Kidney capillary endothelial cell (primary cell): ENCODE results near the gene FGF12.
"Not testable (repeated sequence)": the region's sequence is repeated elsewhere in the genome, so short reads cannot be mapped to it uniquely, and the experiment has no call there.

Experiments used
- DNase-seq: peaks from one replicate; pipeline ENCODE4 v3.0.0-alpha.2; 2018; ENCODE audit warnings: low spot score

Gene FGF12

DNA sequence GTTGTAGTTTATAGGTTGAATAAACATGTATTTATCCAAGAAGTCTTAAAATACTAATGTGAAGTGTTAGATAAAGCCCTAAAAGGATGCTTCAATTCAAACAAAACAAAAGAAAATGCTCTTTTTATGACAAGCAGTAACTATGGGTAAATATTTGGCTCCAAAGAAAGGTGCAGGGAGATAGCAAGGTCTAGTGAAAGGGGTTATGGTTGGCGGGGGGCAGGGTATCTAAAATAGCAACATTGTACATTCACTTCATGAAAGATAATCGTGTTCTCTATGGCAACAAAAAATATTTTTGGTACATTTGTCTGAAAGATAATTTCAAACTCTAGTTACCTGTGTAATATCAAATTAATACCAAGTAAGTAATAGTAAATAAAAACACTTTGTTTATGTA lies 149.5 kb downstream of the FGF12 start:
- no peak for DNase-seq

DNA sequence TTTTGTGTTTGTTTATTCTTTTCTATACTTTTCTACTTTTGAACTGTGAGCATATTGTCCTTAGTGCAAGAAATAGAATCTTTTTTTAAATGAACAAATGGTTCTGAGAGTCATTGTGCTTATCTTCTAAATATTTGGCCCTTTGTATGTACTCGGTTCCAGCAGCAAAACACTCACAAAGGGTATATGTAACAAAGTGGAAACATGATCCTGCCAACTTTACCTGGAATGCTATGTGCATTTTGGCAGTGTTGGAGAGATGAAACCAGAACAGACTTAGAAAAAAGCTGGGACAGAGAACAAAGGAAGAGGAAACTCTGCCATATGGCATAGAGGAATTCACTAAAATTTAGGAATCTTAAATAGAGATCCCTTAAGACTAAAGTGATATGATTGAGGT lies 150.1 kb downstream of the FGF12 start:
- no peak for DNase-seq

DNA sequence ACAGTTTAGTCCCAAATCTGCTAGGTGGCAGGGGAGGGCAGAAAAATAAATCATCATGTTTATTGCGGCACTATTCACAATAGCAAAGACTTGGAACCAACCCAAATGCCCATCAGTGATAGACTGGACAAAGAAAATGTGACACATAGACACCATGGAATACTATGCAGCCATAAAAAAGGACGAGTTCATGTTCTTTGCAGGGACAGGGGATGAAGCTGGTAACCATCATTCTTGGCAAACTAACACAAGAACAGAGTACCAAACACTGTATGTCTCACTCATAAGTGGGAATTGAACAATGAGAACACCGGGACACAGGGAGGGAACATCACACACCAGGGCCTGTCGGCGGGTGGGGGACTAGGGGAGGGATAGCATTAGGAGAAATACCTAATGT lies 150.6 kb downstream of the FGF12 start:
- not testable (repeated sequence) for DNase-seq

DNA sequence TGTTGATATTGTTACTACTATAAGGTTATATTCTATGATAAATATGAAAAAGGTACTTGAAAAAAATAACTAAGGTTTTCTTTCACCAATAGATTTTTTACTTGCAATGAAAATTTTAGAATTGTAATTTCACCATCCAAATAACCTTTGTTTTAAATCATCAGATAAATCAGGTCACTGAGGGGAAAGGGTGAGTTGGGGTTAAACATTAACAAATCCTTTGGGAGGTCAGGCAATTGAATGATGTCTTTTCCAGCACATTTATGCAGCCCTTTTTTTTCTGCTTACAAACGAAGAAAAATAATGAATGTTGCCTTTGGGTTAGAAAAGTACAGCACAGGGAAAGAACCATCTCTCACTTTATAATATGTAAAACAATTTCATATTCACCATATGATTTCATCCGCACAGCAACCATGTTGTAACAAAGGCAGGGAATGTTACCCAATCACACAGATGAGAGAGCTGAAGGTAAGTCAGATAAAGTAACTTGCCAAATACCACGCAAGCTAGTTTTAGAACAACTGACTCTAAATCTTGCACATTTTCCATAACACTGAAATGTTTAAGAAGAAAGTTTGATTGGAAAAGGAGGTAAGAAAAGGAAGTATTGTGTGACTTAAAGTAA lies 151.3 kb downstream of the FGF12 start:
- DNase-seq, result no peak

DNA sequence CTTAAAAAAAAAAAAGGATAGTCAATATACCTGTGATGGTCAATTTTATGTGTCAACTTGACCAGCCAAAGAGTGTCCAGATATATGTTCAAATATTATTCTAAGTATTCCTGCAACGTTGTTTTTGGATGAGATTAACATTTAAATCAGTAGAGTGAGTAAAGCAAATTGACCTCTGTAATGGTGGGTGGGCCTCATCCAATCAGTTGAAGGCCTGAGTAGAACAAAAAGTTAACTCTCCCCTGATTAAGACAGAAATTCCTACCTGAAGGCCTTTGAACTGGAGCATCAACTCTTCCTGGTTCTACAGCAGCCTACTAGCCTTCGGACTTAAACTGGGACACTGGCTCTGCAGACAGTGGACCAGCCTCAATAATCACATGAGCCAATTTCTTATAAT lies 154.1 kb downstream of the FGF12 start:
- no peak for DNase-seq

DNA sequence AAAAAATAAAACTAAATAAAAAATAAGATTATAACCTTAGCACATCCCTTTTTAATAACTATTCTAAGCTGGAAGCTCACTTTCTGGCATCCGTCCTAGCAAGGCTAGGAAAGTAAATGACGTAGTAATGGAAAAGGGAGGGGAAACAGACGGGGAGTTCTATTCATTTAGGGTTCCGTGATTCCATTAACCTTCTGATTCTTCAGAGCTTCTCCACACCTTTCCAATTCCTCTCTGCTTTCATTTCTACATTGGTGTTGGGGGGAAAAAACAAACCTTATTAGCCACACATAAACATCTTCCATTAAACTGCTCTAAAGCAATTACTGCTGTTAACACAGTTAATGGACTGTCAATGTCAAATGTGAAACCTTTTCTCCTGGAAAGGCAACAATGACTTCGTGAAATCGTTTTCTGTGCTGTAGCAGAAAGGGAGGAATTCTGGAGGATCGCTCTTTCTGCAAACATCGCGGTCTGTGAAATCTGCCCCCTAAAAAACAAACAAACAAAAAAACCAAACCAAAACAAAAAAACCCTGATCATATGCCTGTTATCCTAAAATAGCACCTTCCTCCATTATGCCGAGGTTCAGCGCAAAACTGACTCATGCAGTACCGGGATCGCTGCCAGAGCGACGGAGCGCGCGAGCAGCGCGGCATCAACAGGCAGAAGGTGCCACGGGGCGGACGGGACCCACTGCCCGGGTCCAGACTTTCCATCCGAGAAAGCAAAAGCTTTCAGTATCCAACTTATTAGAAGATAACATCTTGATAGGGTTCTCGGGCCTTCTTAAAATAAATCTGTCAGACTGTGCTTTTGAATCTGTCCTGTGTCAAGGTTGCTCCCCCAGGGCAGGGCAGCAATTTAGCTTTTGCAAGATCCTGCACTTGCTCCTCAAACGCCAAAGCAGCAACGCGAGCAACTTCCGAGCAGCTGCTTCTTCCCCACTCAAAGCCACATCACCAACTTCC lies 156.2 kb downstream of the FGF12 start:
- DNase-seq, result peak; percentile 49

DNA sequence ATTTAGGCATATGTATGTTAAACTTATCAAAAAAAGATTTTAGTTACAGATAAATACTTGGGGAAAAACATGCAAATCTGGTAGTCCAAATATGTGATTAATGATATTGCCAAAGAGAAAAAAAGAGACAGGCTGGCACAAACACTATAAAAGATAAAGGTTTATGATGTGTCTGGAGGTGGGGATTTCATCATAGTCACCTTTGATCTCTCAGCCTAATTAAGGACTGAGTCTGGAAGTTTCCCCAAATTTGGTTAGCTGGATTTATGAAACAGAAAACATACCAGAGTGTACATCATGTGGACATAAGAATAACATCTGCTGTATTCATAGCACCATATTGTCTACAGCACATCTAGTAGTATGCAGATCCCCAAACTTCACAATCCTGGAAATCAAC lies 157.0 kb downstream of the FGF12 start:
- DNase-seq, result no peak

DNA sequence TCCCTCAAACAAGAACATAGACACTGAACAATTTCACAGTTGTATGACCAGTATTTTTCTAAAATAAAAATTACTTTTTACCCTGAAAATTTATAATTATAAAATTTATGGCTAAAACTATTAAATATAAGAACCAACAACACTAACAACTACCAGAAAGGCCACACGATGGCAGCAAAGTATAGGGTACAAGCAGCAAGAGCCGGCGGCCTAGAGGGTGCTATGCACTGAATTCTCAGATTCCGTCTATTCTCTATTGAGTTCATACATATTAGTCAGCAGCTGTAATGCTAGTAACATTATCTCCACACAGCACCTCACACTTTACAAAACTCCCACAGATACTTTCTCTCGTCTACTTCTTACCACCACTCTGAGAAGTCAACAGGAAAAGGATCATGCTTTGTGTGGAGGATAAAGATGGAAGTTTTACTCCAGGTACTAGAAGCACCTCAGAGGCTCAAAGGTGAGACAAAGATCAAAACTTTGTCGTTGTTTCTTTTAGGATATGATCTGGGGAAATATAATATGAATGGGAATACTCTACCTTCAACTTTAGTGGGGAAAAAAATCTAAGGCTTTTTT lies 160.5 kb downstream of the FGF12 start:
- peak; percentile 78 for DNase-seq

DNA sequence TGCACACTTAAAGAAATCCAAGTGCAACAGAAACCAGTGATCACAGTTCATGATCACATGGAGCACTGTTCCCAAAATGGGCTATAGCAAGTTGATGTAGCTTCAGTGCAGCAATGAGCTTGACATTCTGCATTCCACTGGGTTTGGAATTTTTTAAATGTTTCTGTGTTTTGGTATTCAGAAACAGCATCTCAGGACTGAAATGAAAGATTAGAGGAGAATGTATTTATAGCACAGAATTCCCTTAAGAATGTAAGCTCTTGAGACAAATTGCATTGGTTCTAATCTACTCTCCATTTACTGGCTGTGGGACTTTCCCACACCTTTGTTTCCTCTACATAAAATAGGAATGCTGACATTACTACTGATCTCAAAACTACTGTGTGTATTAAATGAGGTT lies 162.7 kb downstream of the FGF12 start:
- no peak for DNase-seq

DNA sequence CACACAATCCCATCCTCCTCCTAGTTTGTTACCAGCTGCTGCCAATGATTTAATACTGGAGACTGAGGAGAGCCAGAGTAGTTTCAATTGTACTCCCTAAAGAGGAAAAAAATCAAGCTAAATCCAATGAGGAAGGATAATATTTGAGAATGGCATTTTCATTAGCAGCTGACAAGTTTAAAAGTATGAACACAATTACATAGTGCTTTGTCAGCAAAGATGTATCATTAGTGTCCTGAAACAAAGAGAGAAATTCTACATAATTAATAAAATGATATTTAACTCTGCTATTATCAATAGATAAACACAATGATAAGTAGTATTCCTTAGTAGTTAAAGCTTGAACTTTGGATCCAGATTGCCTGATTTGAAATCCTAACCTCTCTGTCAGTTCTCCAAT lies 163.9 kb downstream of the FGF12 start:
- DNase-seq, result no peak

DNA sequence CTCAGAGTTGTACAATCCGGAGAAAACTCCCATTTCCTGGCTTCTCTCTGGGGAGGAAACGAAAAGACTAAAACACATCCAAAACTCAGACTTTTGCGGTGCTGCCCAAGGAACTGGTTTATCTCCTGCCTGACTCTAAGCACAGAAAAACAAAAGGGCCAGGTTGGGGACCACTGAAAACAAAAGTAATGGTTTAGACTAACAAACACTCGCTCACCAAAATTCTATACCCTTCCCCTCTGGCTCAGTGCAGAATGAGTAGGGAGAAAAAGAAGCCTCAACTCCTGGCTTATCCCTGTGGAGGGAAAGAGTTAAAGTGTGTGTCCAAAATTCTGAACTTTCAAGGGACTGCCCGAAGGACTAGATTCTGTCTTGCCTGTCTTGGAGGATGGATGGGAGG lies 173.6 kb downstream of the FGF12 start:
- no peak for DNase-seq

DNA sequence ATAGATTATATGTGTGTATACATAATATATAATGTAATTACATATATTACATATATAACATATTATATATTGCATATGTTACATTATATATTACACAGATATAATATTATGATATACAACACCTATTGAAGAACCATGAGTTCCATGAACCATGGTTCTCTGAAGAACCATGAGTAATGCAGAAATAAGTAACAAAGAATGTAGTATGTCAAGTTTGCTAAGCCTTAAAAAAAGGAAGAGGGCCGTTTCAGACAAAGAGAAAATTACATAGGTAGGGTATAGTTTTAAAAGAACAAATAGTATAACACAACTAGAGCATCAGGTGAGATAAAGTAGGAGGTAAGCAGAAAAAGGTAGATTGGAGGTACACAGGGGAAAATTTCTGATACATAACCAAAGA lies 177.0 kb downstream of the FGF12 start:
- no peak for DNase-seq

DNA sequence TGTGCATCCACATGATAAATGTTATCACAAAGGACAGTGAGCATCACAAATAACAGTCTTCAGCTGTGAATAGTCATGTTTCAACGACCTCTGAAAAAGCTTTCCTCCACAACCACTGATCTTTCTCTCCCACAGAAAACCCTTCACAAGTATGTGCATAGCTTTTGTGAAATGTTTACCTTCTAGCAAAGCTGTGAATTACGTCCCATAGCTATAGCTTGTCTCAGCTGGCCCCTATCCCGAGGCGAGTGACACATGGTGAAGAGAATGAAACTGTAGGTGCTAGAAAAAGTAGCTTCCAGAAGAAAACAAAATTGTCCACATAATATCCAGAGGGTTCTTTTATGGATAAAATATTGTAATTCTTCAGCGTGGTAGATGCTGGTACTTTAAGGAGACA lies 182.0 kb downstream of the FGF12 start:
- DNase-seq, result no peak

DNA sequence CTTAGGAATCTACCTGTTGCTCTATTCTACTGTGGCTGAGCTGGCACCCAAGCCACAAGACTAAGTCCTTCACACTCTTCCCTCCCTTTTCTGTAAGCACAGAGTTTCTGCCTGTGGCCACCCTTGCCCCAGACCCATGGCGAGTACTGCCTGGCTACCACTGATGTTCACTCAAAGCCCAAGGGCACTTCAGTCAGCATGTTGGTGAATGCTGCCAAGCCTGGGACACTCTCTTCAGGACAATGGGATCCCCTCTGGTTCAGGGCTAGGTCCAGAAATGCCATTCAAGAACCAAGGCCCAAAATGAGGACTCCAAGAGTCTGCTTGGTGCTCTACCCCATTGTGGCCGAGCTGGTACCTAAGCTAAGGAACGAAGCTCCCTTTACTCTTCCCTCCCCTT lies 184.2 kb downstream of the FGF12 start:
- DNase-seq, result no peak

DNA sequence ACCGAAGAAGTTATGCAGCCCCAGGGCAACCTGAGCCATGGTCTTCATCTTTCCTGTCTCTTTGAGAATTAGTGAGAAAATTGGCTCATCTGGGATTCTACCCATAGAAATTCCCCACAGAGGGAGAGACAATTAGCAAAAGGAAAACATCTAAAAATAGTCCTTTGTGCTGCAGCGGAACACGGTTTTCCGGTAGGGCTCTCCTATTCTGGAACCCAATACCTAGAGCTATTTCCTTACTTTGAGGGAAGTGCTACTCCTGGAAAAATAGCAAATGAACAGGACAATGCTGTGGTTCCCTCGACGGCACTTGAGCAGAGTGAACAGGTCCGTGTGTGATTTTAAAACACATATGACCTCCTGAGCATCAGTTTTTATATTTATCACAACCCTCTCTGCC lies 210.5 kb downstream of the FGF12 start:
- DNase-seq, result peak; percentile 53

DNA sequence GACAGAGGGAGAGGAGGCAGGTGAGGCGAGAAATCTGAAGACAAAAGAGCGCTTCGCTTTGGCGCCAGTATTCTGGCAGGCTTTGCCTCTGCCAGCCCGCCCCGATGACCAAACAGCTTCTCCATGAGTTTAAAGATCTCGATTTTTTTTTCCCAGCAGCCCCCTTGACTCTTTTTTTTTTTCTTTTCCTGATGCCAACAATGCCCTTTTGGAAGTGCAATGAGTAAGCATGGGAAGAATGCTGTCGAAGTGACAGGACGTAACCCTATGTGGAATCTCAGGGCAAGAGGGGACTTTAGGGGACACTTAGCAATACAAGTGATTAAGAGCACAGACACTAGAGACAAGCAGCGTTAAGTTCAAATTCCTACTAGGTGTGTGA lies 211.7 kb downstream of the FGF12 start:
- DNase-seq, result peak; percentile 90

DNA sequence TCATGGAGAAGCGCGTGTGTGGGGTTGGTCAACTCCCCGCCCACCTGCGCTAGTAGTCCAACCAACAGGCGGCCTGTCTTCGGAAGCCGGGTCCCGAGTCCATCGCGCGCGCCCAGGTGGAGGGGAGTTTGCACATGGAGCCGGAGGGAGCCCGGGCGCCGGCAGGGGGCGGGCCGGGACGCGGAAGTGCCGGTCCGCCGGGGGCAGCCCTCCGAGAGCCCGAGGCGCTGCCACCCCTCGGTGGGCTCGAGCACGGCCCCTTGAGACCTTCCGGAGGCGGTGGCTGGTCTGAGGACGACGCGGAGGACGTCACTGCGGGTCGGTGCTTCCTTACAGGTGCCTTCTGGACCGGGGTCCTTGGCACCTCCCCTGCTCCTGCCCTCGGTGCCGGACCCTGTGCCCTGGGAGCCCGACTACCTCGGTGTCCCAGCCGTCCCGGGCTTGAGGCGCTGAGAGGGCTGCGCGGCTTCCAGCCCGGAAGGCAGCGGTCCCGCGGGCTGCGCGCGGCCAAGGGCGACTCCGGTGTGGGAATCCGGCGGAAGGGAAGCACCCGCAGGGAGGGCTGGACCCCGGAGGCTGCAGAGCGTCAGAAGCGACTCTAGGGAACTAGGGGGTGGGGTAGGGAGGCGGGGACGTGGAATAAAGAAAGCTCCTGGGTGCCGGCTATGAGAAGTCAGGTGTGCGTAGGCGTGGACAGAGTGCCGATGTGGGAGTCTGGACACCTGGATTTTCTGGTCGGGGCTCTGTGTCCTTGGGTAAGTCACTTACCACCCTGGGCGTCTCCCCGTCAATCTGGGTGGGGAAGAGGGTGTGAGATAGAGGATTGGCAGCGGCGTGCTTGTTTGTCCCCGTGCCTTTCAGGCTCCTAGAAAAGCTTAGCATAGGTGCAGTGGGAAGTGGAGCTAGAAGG lies 212.3 kb downstream of the FGF12 start:
- DNase-seq, result peak; percentile 44

DNA sequence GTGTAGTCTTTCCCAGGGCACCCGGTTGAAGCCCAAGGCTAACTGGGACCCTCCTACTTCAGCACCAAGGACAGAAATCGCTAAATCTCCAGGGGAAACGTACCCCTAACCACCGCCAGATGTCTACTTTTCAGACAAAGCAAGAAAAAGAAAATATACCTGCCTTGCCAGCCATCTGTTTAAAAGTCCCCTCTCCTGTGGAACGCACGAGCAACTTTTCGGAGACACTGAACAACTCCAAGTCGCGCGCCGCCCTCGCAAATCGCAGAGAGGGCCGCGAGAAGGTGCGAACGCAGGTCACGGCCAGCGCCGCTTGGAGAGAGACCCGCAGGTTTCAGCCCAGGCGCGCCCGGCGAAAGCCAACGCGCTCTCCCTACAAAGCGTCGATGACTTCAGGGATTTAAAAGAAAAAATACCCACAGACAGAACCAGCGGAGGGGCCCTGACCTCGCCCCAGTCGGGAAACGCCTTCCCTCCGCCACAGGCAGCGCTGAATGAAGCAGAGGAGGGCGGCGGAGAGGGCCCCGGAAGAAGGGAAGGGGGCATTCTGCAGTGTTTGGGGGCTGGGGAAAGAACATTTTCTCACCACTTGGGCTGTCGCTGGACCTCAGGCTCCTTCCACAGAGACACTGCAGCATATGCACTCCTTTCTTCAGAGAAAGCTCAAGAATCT lies 213.1 kb downstream of the FGF12 start:
- peak; percentile 59 for DNase-seq

DNA sequence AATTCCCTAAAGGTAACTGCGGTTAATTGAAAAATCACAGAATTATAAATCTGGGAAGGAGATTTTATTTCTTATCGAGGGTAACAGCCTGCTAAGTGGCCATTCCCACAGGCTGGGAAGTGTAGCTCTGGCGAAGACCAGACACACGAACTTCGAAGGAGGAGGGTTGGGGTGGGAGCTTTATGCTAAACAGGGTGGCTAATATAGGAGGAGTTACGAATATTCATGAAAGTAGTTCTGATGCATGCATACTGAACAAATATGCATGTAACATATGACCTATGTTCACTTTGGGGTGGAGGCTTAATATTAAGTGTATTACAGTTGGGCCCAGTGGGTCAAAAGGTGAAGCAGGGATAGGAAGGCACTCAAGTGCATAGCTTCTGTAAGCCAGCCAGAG lies 221.6 kb downstream of the FGF12 start:
- no peak for DNase-seq

DNA sequence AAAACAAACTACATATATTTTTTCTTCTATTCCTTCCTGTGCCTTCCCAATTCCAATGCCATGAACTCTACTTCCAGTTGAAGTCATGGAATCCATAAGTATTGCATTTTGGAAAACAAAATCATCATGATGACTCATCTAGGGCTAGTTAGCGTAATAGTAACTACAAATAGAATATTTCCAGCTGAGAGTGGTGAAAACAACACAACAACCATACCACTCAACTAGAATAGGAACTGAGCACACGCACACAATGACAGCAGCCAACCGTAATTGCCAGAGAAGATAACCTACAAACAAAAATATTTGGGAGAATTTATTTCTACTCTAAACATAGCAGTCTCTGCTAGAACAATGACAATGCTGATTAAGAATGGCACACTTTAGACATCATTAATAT lies 225.9 kb downstream of the FGF12 start:
- DNase-seq, result peak; percentile 63

DNA sequence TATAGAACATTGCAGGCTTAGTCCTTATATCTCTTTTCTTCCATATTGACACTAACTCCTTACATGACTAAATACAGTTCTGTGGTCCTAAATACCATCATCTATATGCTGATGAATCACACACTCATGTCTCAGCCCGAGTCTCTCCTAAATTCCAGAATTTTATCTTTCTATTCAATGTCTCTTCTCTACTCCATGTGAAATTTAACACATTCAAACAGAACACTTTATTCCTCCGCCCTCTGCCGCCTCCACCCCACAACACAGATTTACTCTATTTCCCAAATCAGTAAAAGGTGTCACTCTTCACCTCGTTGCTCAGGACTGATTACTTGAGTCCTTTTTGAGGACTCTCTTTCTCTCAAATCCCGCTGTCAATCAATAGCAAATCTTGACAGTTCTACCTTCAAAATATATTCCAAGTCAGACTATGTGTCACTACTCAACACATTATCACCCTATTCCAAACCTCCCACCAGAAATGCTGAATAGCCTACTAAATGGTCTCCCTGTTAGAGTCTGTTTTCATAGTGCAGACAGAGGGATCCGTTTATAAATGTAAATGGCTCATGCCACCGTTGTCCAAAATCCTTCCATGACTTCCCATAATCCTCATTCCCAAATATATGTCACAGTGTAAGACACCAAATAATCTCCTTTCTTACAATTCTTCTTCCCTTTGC lies 230.3 kb downstream of the FGF12 start:
- no peak for DNase-seq
